ENCODE results near the gene AGAP1. TPM values are rescaled to one million over a fixed set of nuclear protein-coding genes. Genes with fewer than 3 reads are reported as not detected.
A peak's percentile ranks its signal among the peaks of the same experiment; 100 is the strongest.

The AGAP1 gene
- total RNA-seq, 1 donor from 2014 or later, result 43.8 TPM

- H3K27ac Mint-ChIP-seq (ENCODE audit: unreplicated experiment), result no peak overlapping the region
- H3K36me3 Mint-ChIP-seq (ENCODE audit: unreplicated experiment), result no peaks in the 10 kb centered on the region
- TF ChIP-seq, protein P1, sequence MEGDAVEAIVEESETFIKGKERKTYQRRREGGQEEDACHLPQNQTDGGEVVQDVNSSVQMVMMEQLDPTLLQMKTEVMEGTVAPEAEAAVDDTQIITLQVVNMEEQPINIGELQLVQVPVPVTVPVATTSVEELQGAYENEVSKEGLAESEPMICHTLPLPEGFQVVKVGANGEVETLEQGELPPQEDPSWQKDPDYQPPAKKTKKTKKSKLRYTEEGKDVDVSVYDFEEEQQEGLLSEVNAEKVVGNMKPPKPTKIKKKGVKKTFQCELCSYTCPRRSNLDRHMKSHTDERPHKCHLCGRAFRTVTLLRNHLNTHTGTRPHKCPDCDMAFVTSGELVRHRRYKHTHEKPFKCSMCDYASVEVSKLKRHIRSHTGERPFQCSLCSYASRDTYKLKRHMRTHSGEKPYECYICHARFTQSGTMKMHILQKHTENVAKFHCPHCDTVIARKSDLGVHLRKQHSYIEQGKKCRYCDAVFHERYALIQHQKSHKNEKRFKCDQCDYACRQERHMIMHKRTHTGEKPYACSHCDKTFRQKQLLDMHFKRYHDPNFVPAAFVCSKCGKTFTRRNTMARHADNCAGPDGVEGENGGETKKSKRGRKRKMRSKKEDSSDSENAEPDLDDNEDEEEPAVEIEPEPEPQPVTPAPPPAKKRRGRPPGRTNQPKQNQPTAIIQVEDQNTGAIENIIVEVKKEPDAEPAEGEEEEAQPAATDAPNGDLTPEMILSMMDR (IDR thresholded peaks at IDR 0.05), result no peak
- no peaks in the 10 kb centered on the region for H3K27me3 Mint-ChIP-seq (ENCODE audit: unreplicated experiment)
- H3K9me3 Mint-ChIP-seq (ENCODE audit: unreplicated experiment), result no peaks in the 10 kb centered on the region
- no peak for DNase-seq (ENCODE audit: extremely low spot score, unreplicated experiment)
- H3K4me3 Mint-ChIP-seq (ENCODE audit: unreplicated experiment), result peak overlapping the region; percentile 38
- H3K4me1 Mint-ChIP-seq (ENCODE audit: unreplicated experiment), result peaks cover 33% of the 10 kb centered on the region
Observed at GRCh38 chr2:235577404-235578330, 83.8 kb downstream of the AGAP1 start.

GRCh38 chr2:235579128-235579527 is 85.3 kb downstream of the AGAP1 start:
- Mint-ChIP-seq H3K27me3 (ENCODE audit: unreplicated experiment) (no peaks in the 10 kb centered on the region), H3K27ac (ENCODE audit: unreplicated experiment) (no peak overlapping the region), H3K4me1 (ENCODE audit: unreplicated experiment) (peaks cover 24% of the 10 kb centered on the region), H3K36me3 (ENCODE audit: unreplicated experiment) (no peaks in the 10 kb centered on the region), H3K4me3 (ENCODE audit: unreplicated experiment) (no peak overlapping the region), H3K9me3 (ENCODE audit: unreplicated experiment) (no peaks in the 10 kb centered on the region)
- TF ChIP-seq, protein P1 (IDR thresholded peaks at IDR 0.05), result no peak
- no peak for DNase-seq (ENCODE audit: extremely low spot score, unreplicated experiment)

- H3K36me3 Mint-ChIP-seq (ENCODE audit: unreplicated experiment), result no peaks in the 10 kb centered on the region
- H3K4me1 Mint-ChIP-seq (ENCODE audit: unreplicated experiment), result peaks cover 20% of the 10 kb centered on the region
- TF ChIP-seq, protein P1 (IDR thresholded peaks at IDR 0.05), result no peak
- no peak for DNase-seq (ENCODE audit: extremely low spot score, unreplicated experiment)
- no peak overlapping the region for H3K27ac Mint-ChIP-seq (ENCODE audit: unreplicated experiment)
- no peak overlapping the region for H3K4me3 Mint-ChIP-seq (ENCODE audit: unreplicated experiment)
- H3K9me3 Mint-ChIP-seq (ENCODE audit: unreplicated experiment), result no peaks in the 10 kb centered on the region
- H3K27me3 Mint-ChIP-seq (ENCODE audit: unreplicated experiment), result no peaks in the 10 kb centered on the region
Observed at GRCh38 chr2:235580426-235581157, 86.7 kb downstream of the AGAP1 start.

DNA sequence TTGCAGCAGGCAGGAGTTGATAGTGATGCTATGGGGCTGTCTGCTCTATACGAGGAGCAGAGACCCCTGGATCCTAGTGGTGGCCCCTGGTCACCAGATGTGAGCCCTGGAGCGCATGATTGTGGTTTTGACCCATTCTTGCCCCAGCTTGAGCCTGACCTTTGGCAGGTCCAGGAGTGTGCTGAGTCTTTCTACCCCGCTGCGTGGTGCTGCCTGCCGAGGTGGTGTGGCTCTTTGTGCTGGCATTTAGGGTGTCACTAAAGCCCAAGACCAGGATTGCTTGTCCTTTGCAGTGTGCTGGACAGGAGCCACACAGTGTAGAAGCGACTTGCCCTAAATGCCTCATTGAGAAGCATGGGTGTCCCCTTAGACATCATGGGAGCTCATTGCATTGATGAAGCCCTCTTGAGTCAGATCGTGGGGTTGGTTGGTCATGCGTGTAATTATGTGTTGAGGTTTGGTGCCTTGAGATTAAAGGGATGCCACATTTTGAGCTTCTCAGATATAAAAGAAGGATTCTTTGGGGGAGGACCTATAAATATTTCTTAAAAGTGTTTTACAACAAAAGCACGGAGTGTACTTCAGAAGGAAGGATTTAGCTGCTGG is 88.3 kb downstream of the AGAP1 start:
- DNase-seq (ENCODE audit: extremely low spot score, unreplicated experiment), result no peak
- Mint-ChIP-seq H3K27me3 (ENCODE audit: unreplicated experiment) (no peaks in the 10 kb centered on the region), H3K9me3 (ENCODE audit: unreplicated experiment) (no peaks in the 10 kb centered on the region), H3K4me1 (ENCODE audit: unreplicated experiment) (peaks cover 22% of the 10 kb centered on the region), H3K27ac (ENCODE audit: unreplicated experiment) (no peak overlapping the region), H3K36me3 (ENCODE audit: unreplicated experiment) (no peaks in the 10 kb centered on the region), H3K4me3 (ENCODE audit: unreplicated experiment) (no peak overlapping the region)
- TF ChIP-seq, protein P1 (IDR thresholded peaks at IDR 0.05), result no peak

Measured in osteocyte (in vitro differentiated cells).